SU-DHL-6 (cell line): ENCODE measurements around the gene FKBP1C.

Source experiments
- EZH2phosphoT487 ChIP-seq: fragments of 200-600 bp; sonication (generic), shearing (Covaris generic); conservative IDR thresholded peaks from 2 replicates; pipeline ENCODE4 v1.6.1; 2018; ENCODE audit warnings: mild to moderate bottlenecking, antibody characterized with exemption, low read length, moderate library complexity, mixed read lengths
- TF ChIP-seq, protein P1 (sequence below): fragments of 200-600 bp; sonication (generic); IDR thresholded peaks from one replicate; pipeline ENCODE4 v1.5.1; 2017; ENCODE audit warnings: antibody characterized with exemption, mild to moderate bottlenecking, low read length, moderate library complexity; ENCODE audit not compliant: insufficient read depth, poor library complexity, severe bottlenecking

DNA sequence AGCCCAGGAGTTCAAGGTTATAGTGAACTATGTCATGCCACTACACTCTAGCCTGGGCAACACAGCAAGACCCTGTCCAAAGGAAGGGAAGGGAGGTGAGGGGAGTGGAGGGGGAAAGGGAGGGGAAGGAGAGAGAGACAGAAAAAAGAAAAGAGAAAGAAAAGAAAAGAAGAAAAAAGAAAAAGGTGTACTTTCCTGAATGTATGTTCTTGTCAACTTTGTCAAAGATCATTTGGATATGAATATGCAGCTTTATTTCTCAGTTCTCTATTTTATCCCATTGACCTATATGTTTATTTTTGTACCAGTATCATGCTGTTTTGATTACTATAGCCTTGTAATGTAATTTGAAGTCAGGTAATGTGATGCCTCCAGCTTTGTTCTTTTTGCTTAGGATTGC lies 30.9 kb upstream of the FKBP1C start:
- TF ChIP-seq, protein P1, sequence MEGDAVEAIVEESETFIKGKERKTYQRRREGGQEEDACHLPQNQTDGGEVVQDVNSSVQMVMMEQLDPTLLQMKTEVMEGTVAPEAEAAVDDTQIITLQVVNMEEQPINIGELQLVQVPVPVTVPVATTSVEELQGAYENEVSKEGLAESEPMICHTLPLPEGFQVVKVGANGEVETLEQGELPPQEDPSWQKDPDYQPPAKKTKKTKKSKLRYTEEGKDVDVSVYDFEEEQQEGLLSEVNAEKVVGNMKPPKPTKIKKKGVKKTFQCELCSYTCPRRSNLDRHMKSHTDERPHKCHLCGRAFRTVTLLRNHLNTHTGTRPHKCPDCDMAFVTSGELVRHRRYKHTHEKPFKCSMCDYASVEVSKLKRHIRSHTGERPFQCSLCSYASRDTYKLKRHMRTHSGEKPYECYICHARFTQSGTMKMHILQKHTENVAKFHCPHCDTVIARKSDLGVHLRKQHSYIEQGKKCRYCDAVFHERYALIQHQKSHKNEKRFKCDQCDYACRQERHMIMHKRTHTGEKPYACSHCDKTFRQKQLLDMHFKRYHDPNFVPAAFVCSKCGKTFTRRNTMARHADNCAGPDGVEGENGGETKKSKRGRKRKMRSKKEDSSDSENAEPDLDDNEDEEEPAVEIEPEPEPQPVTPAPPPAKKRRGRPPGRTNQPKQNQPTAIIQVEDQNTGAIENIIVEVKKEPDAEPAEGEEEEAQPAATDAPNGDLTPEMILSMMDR: no peak
- TF ChIP-seq EZH2phosphoT487: no peak
